ENCODE data around the gene PLB1.

DNA sequence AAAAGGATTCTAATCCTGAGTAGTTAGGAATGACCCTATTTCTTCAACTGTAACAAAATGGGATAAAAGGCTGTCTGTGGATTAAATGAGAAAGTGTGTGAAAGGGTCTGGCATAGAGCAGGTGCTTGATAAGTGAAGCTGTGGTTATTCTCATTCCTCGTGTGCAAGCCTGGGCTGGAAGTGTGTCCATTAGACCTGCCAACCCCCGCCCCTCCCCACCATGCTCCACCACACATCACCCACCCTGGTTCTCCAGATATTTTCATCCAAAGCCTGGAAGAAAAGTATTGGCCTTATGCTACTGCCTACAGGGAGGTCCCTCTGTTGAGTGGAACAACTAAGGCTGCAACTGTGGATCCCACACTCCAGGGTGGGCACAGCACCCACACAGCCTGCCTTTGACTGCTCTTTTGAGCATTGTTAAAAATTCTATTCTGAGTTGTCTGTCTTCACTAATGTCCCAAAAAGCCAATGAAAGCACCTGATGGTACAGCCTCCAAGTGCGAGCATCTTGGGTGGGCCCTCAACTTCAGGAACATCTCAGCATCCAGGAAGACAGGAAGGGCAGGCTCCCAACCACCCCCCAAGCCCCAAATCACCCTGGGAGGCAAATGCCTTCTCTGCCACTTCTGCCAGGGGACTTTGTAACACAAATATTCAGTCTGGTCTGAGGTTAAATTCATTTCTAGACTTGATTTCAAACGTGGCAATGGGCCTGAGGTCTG lies 153.0 kb downstream of the PLB1 start:
- TF ChIP-seq, protein P1, sequence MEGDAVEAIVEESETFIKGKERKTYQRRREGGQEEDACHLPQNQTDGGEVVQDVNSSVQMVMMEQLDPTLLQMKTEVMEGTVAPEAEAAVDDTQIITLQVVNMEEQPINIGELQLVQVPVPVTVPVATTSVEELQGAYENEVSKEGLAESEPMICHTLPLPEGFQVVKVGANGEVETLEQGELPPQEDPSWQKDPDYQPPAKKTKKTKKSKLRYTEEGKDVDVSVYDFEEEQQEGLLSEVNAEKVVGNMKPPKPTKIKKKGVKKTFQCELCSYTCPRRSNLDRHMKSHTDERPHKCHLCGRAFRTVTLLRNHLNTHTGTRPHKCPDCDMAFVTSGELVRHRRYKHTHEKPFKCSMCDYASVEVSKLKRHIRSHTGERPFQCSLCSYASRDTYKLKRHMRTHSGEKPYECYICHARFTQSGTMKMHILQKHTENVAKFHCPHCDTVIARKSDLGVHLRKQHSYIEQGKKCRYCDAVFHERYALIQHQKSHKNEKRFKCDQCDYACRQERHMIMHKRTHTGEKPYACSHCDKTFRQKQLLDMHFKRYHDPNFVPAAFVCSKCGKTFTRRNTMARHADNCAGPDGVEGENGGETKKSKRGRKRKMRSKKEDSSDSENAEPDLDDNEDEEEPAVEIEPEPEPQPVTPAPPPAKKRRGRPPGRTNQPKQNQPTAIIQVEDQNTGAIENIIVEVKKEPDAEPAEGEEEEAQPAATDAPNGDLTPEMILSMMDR (conservative IDR thresholded peaks at IDR 0.05; ENCODE audit: low read depth in 2 of 2) = no peak
- no peak for TF ChIP-seq EZH2 (IDR thresholded peaks at IDR 0.05; ENCODE audit: low read depth, unreplicated experiment)
